Uterus (tissue), 4 donors: ENCODE measurements around the gene TIMP3. TPM values are rescaled to one million over a fixed set of nuclear protein-coding genes. Genes with fewer than 3 reads are reported as not detected.

Source experiments
- DNase-seq, 2 donors: peaks; one replicate each; pipeline ENCODE4 v3.0.0-alpha.2; 2019 to 2020
- H3K27ac ChIP-seq, 2 donors: fragments of 200-600 bp; sonication (generic); 1 replicate in 1 of 2; 2 replicates in 1 of 2; pipeline ENCODE4 v1.5.1; 2016 to 2018
- H3K27me3 ChIP-seq, 2 donors: fragments of 200-600 bp; sonication (generic); one replicate each; pipeline ENCODE4 v1.5.1; 2018 to 2019; ENCODE audit warnings: control low read depth in 1 of 2
- H3K36me3 ChIP-seq, 2 donors: fragments of 200-600 bp; sonication (generic); one replicate each; pipeline ENCODE4 v1.5.1; 2019; ENCODE audit warnings: control low read depth in 1 of 2
- H3K4me1 ChIP-seq, 2 donors: fragments of 200-600 bp; sonication (generic); one replicate each; pipeline ENCODE4 v1.5.1; 2018 to 2019; ENCODE audit warnings: control low read depth in 1 of 2
- H3K4me3 ChIP-seq, 2 donors: fragments of 200-600 bp; sonication (generic); 1 replicate in 1 of 2; 2 replicates in 1 of 2; pipeline ENCODE4 v1.5.1; 2018 to 2019; ENCODE audit warnings: mild to moderate bottlenecking in 1 of 2
- H3K9me3 ChIP-seq, 2 donors: fragments of 200-600 bp; sonication (generic); one replicate each; pipeline ENCODE4 v1.5.1; 2019; ENCODE audit warnings: control low read depth in 1 of 2
- POLR2A ChIP-seq, 2 donors: fragments of 450-650 bp; IDR thresholded peaks; one replicate each; pipeline ENCODE4 v1.6.1; 2016; ENCODE audit warnings: antibody characterized with exemption in 2 of 2, mild to moderate bottlenecking in 1 of 2, moderate library complexity in 1 of 2
- intact Hi-C: fragments of 100-400 bp; cut with DNase I; formaldehyde crosslinking; loops from one replicate; pipeline ENCODE4 v1.15.1; 2023; ENCODE audit warnings: low total_unique reads
- total RNA-seq, 4 donors: library from RNA; depleted of rRNA in 3 of 4; stranded (reverse); fragments of >200 nt in 3 of 4; gene quantifications; one replicate each; pipeline versions ENCODE4 v1.1.0 to v1.2.4, GENCODE V29; 2014 to 2023
- TF ChIP-seq, protein P1 (sequence below), 4 experiments: fragments of 200-600 bp in 2 of 4; fragments of 450-650 bp in 2 of 4; sonication (generic) in 2 of 4; IDR thresholded peaks; one replicate each; pipeline ENCODE4 v1.5.1; 2016 to 2019; ENCODE audit warnings: antibody characterized with exemption in 4 of 4, mild to moderate bottlenecking in 2 of 4, moderate library complexity in 1 of 4
- donor health status: DM: yes; HTN: yes; CAD: no.

The TIMP3 gene
- total RNA-seq, 4 donors from 2014 or later = 192 to 702 (median 423) TPM

- DNase-seq = no peak
- intact Hi-C loops = no loop called here
- H3K4me3 ChIP-seq = no peak overlapping the region
- H3K4me1 ChIP-seq = no peaks in the 10 kb centered on the region
- H3K9me3 ChIP-seq = no peaks in the 10 kb centered on the region
- H3K36me3 ChIP-seq = no peaks in the 10 kb centered on the region
- H3K27me3 ChIP-seq = no peaks in the 10 kb centered on the region
- H3K27ac ChIP-seq = no peak overlapping the region
- TF ChIP-seq POLR2A (IDR thresholded peaks at IDR 0.05) = no peak
- TF ChIP-seq, protein P1, sequence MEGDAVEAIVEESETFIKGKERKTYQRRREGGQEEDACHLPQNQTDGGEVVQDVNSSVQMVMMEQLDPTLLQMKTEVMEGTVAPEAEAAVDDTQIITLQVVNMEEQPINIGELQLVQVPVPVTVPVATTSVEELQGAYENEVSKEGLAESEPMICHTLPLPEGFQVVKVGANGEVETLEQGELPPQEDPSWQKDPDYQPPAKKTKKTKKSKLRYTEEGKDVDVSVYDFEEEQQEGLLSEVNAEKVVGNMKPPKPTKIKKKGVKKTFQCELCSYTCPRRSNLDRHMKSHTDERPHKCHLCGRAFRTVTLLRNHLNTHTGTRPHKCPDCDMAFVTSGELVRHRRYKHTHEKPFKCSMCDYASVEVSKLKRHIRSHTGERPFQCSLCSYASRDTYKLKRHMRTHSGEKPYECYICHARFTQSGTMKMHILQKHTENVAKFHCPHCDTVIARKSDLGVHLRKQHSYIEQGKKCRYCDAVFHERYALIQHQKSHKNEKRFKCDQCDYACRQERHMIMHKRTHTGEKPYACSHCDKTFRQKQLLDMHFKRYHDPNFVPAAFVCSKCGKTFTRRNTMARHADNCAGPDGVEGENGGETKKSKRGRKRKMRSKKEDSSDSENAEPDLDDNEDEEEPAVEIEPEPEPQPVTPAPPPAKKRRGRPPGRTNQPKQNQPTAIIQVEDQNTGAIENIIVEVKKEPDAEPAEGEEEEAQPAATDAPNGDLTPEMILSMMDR (IDR thresholded peaks at IDR 0.05) = no peak
Observed at GRCh38 chr22:32862936-32863661, 61.6 kb downstream of the TIMP3 start.

DNA sequence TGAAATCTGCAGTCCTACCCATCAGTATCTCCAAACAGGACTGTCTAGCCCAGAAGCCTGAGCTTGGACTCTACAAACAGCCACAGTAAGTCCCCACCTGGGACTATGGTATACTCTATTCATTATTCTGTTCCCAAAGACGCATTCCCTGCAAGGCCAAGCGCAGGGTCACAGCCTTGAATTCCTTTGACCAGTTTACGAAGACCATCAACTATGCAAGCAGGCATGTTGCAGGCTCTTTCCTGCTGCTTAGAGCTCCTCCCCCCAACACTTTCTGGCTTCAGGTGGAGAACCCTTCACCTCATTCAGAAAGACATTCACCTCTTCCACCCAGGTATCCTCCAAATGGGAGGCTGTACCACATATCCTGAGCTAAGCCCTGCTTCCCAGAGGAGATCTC, 62.5 kb downstream of the TIMP3 start:
- intact Hi-C loops = no loop called here
- H3K27me3 ChIP-seq = no peaks in the 10 kb centered on the region
- no peak overlapping the region for H3K27ac ChIP-seq
- no peak overlapping the region for H3K4me3 ChIP-seq
- no peaks in the 10 kb centered on the region for H3K36me3 ChIP-seq
- no peaks in the 10 kb centered on the region for H3K9me3 ChIP-seq
- H3K4me1 ChIP-seq = no peaks in the 10 kb centered on the region
- DNase-seq = no peak
- TF ChIP-seq POLR2A (IDR thresholded peaks at IDR 0.05) = no peak
- TF ChIP-seq, protein P1 (IDR thresholded peaks at IDR 0.05) = no peak

DNA sequence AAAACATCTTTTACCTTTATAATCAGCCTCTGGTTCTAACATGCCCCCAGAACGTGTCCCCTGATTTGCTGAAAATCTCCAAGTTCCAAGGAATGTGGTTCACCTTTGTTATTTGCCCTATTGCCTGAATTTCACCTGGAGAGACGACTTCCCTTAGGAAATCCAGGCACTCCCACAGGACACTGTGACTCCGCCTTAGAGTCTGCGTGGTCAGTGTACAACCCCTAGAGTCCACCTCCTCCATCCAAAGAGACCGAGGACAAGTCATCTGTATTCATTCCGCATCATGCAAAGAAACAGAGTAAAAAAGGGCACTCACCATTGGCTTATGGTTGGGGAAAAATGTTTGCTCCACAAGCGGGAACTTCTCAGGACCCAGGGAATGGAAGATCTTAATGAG, 63.1 kb downstream of the TIMP3 start:
- no peak overlapping the region for H3K27ac ChIP-seq
- no peak for TF ChIP-seq POLR2A (IDR thresholded peaks at IDR 0.05)
- TF ChIP-seq, protein P1 (IDR thresholded peaks at IDR 0.05) = no peak
- DNase-seq = no peak
- no peaks in the 10 kb centered on the region for H3K9me3 ChIP-seq
- no peaks in the 10 kb centered on the region for H3K4me1 ChIP-seq
- no peaks in the 10 kb centered on the region for H3K27me3 ChIP-seq
- no peaks in the 10 kb centered on the region for H3K36me3 ChIP-seq
- intact Hi-C loops = no loop called here
- no peak overlapping the region for H3K4me3 ChIP-seq

- TF ChIP-seq, protein P1 (IDR thresholded peaks at IDR 0.05) = no peak
- TF ChIP-seq POLR2A (IDR thresholded peaks at IDR 0.05) = no peak
- Histone ChIP-seq H3K9me3 (no peaks in the 10 kb centered on the region), H3K36me3 (no peaks in the 10 kb centered on the region), H3K27ac (no peak overlapping the region), H3K4me3 (no peak overlapping the region), H3K27me3 (no peaks in the 10 kb centered on the region), H3K4me1 (no peaks in the 10 kb centered on the region)
- intact Hi-C loops = no loop called here
- no peak for DNase-seq
Observed at GRCh38 chr22:32866953-32867352, 65.4 kb downstream of the TIMP3 start.

DNA sequence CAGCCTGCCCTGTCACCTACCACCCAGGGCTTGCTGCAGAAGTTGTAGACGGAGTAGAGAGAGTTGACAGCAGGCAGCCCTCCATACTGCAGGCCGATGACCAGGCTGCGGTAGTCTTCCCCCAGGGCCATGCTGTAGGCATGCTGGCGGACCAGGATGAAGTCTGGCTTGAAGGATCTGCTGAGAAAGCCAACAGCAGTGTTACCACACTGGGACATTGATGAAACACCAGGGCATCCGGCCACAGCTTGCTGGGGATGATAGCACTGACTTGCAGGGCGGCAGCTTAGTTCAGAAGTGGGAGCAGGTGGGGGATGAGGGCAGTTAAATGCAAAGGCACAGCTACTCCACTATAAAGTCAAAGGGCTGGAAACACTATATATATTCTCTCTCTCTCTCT, 67.4 kb downstream of the TIMP3 start:
- TF ChIP-seq, protein P1 (IDR thresholded peaks at IDR 0.05) = no peak
- no peak for TF ChIP-seq POLR2A (IDR thresholded peaks at IDR 0.05)
- Histone ChIP-seq H3K9me3 (no peaks in the 10 kb centered on the region), H3K27ac (no peak overlapping the region), H3K27me3 (no peaks in the 10 kb centered on the region), H3K4me1 (no peaks in the 10 kb centered on the region), H3K36me3 (no peaks in the 10 kb centered on the region), H3K4me3 (no peak overlapping the region)
- no peak for DNase-seq
- intact Hi-C loops = no loop called here
